Fibroblast of pulmonary artery (primary cell): ENCODE measurements around the gene C19orf38.
"Not testable (repeated sequence)": the region's sequence is repeated elsewhere in the genome, so short reads cannot be mapped to it uniquely, and the experiment has no call there.

ENCODE experiments used
- DNase-seq: peaks from one replicate; pipeline ENCODE4 v3.0.0-alpha.2; 2010; ENCODE audit warnings: low read depth
- H3K4me3 ChIP-seq: replicated peaks from 2 replicates; pipeline ENCODE4 v1.5.1; 2011; ENCODE audit warnings: low read depth, mild to moderate bottlenecking, control low read depth, low read length, moderate library complexity
- CTCF ChIP-seq: IDR thresholded peaks from 2 replicates; pipeline ENCODE4 v1.5.1; 2011; ENCODE audit warnings: mild to moderate bottlenecking, control low read depth, low read length, inconsistent platforms; ENCODE audit errors: missing control alignments

The C19orf38 gene

GRCh38 chr19:10836479-10837330 is 11.5 kb upstream of the C19orf38 start:
- peak overlapping the region; percentile 77 for H3K4me3 ChIP-seq
- TF ChIP-seq CTCF = no peak
- DNase-seq = peak; percentile 90

GRCh38 chr19:10837649-10838048 is 10.6 kb upstream of the C19orf38 start:
- H3K4me3 ChIP-seq, DNase-seq: not testable (repeated sequence)

DNA sequence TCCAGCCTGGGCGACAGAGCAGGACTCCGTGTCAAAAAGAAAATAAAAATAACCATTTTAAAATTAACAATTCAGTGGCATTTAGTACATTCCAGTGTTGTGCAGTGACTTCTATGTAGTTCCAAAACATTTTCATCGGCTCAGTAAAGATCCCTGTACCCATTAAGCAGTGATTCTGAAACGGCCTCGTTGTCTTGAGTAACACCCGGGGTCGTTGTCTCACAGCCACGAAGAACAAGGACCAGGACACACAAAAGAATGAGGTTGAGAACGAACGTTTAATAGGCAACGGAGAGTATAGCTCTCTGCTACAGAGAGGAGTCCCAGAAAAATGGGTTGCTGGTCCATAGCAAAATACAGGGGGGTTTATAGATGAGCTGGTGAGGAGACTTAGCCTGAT is 9.8 kb upstream of the C19orf38 start:
- TF ChIP-seq CTCF = no peak
- DNase-seq = no peak
- H3K4me3 ChIP-seq = no peak overlapping the region

- DNase-seq = no peak
- TF ChIP-seq CTCF = no peak
- H3K4me3 ChIP-seq = no peak overlapping the region
Measured at GRCh38 chr19:10839114-10840050, 8.8 kb upstream of the C19orf38 start.

- no peak for TF ChIP-seq CTCF
- H3K4me3 ChIP-seq = no peak overlapping the region
- no peak for DNase-seq
Measured at GRCh38 chr19:10842788-10843187, 5.4 kb upstream of the C19orf38 start.

DNA sequence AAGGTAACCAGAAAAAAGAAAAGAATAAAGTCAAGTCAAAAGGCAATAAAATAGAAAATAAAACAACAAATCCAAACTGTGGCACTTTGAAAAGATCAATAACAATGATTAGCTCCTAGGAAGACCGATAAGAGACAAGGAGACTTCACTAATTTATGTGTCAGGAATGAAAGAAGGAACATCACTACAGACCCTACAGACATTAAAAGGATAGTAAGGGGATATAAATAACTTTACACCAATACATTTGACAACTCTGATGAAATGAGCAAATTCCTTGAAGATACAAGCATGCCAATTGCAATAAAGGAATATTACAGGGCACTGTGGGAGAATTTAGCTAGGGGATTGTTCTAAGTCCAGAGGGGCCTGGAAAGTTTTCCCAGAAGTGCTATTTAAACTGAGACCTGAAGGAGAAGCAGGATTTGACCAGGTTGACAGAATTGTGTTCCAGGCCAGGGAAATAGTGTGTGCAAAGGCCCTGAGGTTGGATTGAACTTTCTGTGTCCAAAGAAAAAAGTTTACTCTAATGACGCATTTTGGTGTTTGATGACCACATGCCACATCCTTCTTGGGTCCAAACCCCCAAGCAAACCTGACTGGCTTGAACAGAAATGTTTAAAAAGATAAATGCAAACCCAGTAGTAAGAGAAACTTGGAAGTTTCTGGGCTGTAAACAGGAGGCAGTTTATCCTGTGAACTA is 1.6 kb upstream of the C19orf38 start:
- DNase-seq = no peak
- no peak overlapping the region for H3K4me3 ChIP-seq
- TF ChIP-seq CTCF = no peak

DNA sequence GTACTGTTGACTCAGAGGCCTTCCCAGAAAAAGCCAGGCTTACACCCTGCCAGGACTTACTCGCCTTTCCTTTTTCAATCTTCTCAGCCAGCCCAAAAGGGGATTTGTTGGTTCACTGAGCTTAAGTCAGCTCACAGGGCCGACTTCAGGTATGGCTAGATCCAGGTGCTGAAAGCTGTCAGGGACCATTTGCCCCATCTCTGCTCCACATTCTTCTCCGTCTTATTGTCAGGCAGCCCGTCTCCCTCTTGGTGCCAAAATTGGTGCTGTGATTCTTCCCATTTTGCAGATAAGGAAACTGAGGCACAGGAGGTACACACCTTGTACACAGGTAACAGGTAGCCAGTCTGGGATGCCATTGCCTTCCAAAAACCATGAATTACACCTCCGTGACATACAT is 2.4 kb downstream of the C19orf38 start:
- no peak for DNase-seq
- no peak overlapping the region for H3K4me3 ChIP-seq
- TF ChIP-seq CTCF = no peak
